GM18498 (cell line): Measurements from ENCODE around the gene KCNH5.
"Not testable (repeated sequence)": the region's sequence is repeated elsewhere in the genome, so short reads cannot be mapped to it uniquely, and the experiment has no call there.

ENCODE experiments used
- ATAC-seq: cut with Tn5 transposase; IDR thresholded peaks from one replicate; pipeline ENCODE4 v1.9.1; 2021; ENCODE audit warnings: mild to moderate bottlenecking, moderate library complexity; ENCODE audit not compliant: unreplicated experiment

KCNH5 gene

GRCh38 chr14:62894736-62895135 is 150.5 kb downstream of the KCNH5 start:
- ATAC-seq: no peak

GRCh38 chr14:62889364-62889763 is 155.9 kb downstream of the KCNH5 start:
- no peak for ATAC-seq

- no peak for ATAC-seq
Measured at GRCh38 chr14:62886461-62886860, 158.8 kb downstream of the KCNH5 start.

- ATAC-seq: no peak
Measured at GRCh38 chr14:62885451-62885850, 159.8 kb downstream of the KCNH5 start.

GRCh38 chr14:62882967-62883366 is 162.3 kb downstream of the KCNH5 start:
- no peak for ATAC-seq

- ATAC-seq: no peak
Measured at GRCh38 chr14:62866376-62866775, 178.9 kb downstream of the KCNH5 start.

GRCh38 chr14:62864588-62864987 is 180.7 kb downstream of the KCNH5 start:
- no peak for ATAC-seq

GRCh38 chr14:62858011-62858410 is 187.2 kb downstream of the KCNH5 start:
- not testable (repeated sequence) for ATAC-seq

GRCh38 chr14:62854951-62855350 is 190.3 kb downstream of the KCNH5 start:
- ATAC-seq: no peak

- no peak for ATAC-seq
Measured at GRCh38 chr14:62847168-62847567, 198.1 kb downstream of the KCNH5 start.

GRCh38 chr14:62844546-62844945 is 200.7 kb downstream of the KCNH5 start:
- no peak for ATAC-seq

GRCh38 chr14:62824086-62824485 is 221.2 kb downstream of the KCNH5 start:
- no peak for ATAC-seq

GRCh38 chr14:62819931-62820330 is 225.3 kb downstream of the KCNH5 start:
- no peak for ATAC-seq

GRCh38 chr14:62807636-62808035 is 237.6 kb downstream of the KCNH5 start:
- no peak for ATAC-seq

GRCh38 chr14:62800577-62800976 is 244.7 kb downstream of the KCNH5 start:
- ATAC-seq: no peak

GRCh38 chr14:62796431-62796830 is 248.8 kb downstream of the KCNH5 start:
- ATAC-seq: no peak

GRCh38 chr14:62792578-62792977 is 252.7 kb downstream of the KCNH5 start:
- ATAC-seq: no peak

- not testable (repeated sequence) for ATAC-seq
Measured at GRCh38 chr14:62781328-62781727, 263.9 kb downstream of the KCNH5 start.

- ATAC-seq: no peak
Measured at GRCh38 chr14:62778852-62779251, 266.4 kb downstream of the KCNH5 start.

GRCh38 chr14:62778310-62778709 is 266.9 kb downstream of the KCNH5 start:
- ATAC-seq: no peak

GRCh38 chr14:62777510-62777909 is 267.7 kb downstream of the KCNH5 start:
- no peak for ATAC-seq

- ATAC-seq: no peak
Measured at GRCh38 chr14:62776300-62776699, 269.0 kb downstream of the KCNH5 start.

GRCh38 chr14:62768753-62769152 is 276.5 kb downstream of the KCNH5 start:
- ATAC-seq: no peak

- ATAC-seq: no peak
Measured at GRCh38 chr14:62763951-62764350, 281.3 kb downstream of the KCNH5 start.
